A549 treated with AZD9567 at 1 μM for 4 hours (cell line): ENCODE data around the gene XAGE2. TPM values are rescaled to one million over a fixed set of nuclear protein-coding genes. Genes with fewer than 3 reads are reported as not detected.

Experiments used
- total RNA-seq: library from RNA; stranded (reverse); fragments of 200-300 nt; extraction: Qiagen RNA extraction; gene quantifications from 5 replicates; pipeline ENCODE4 v1.2.3, GENCODE V29; 2022; ENCODE audit not compliant: insufficient read depth

Gene XAGE2, protein sequence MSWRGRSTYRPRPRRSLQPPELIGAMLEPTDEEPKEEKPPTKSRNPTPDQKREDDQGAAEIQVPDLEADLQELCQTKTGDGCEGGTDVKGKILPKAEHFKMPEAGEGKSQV
- not detected in 5 replicates for total RNA-seq

DNA sequence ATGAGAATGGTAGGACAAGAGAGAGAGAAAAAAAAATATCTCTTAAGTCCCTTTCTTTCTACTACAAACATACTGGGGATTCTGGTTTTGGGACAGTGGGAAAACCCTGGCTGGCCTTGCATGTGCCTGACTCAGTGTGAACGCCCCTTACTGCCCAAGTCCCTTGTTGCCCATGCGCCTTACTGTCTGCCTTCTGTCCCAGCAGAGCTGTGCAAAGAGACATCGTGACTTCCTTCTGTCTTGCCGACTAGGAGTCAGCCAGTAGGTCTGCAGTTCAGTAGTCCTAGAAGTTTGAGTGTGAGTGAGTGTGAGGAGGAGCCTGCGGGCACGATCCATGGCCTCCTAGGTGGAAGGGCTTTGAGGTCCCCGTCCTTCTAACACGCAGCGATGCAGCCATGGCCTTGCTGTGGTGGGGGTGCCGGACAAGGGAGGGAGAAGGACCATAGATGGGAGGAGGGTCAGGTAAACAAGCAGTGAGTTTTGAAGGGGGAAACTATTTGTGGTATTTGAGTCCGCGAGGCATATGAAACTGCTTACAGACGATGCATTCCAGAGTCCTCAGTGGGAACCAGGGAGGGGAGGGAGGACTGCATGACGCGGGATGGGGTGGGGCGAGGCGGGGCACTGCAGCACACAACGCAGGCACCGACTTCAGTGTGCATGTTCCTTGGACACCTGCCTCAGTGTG is at the start of gene XAGE2:
XAGE2 (plus strand) TSS at position 654 of the 688 bp plus-strand sequence. CDS start 994 bp downstream, outside the sequence.

Other genes starting within 250 kb of the XAGE2 start
- 5.1 to 8.4 TPM (median 6.8 TPM) in 5 replicates for gene MAGED4, start 184.1 kb upstream of the XAGE2 start, total RNA-seq
- gene XAGE1A, start 126.8 kb downstream of the XAGE2 start, total RNA-seq, result 22.3 to 121 TPM (median 24.8 TPM) in 5 replicates
- gene XAGE1B, start 148.0 kb downstream of the XAGE2 start, total RNA-seq, result 129 to 210 TPM (median 200 TPM) in 5 replicates